HL-60 (cell line): ENCODE measurements around the gene CETN3.
"Not testable (repeated sequence)": the region's sequence is repeated elsewhere in the genome, so short reads cannot be mapped to it uniquely, and the experiment has no call there.

Source experiments
- DNase-seq, 2 experiments: peaks; one replicate each; pipeline ENCODE4 v3.0.0-alpha.2; 2010 to 2020; ENCODE audit warnings: low read depth in 1 of 2, low spot score in 1 of 2
- H3K27ac ChIP-seq: fragments of 250-450 bp; sonication (Bioruptor Pico); replicated peaks from 2 replicates; pipeline ENCODE4 v1.5.1; 2020; ENCODE audit warnings: mild to moderate bottlenecking, moderate library complexity
- H3K27me3 ChIP-seq: fragments of 250-450 bp; sonication (Bioruptor Pico); 2 replicates; pipeline ENCODE4 v1.5.1; 2021; ENCODE audit warnings: mild to moderate bottlenecking, moderate library complexity; ENCODE audit not compliant: insufficient read depth, poor library complexity, severe bottlenecking
- H3K4me3 ChIP-seq: replicated peaks from 2 replicates; pipeline ENCODE4 v1.5.1; 2011; ENCODE audit warnings: mild to moderate bottlenecking, control low read depth, low read length; ENCODE audit not compliant: insufficient read depth
- CTCF ChIP-seq: IDR thresholded peaks from one replicate; pipeline ENCODE4 v1.5.1; 2011; ENCODE audit warnings: low read length, control low read depth, inconsistent platforms; ENCODE audit not compliant: insufficient read depth
- GABPA ChIP-seq: IDR thresholded peaks from 2 replicates; pipeline ENCODE4 v1.6.1; 2012; ENCODE audit warnings: low read depth
- POLR2AphosphoS5 ChIP-seq: IDR thresholded peaks from 2 replicates; pipeline ENCODE4 v1.6.1; 2012; ENCODE audit warnings: low read depth
- REST ChIP-seq: IDR thresholded peaks from 2 replicates; pipeline ENCODE4 v1.6.1; 2012; ENCODE audit warnings: low read depth; ENCODE audit not compliant: insufficient replicate concordance
- SPI1 ChIP-seq: IDR thresholded peaks from 2 replicates; pipeline ENCODE4 v1.6.1; 2012; ENCODE audit warnings: low read depth, mild to moderate bottlenecking, borderline replicate concordance

The CETN3 gene

GRCh38 chr5:90345684-90346083 lies 63.9 kb downstream of the CETN3 start:
- no peak overlapping the region for H3K4me3 ChIP-seq
- H3K27ac ChIP-seq: no peak overlapping the region
- H3K27me3 ChIP-seq: no peaks in the 10 kb centered on the region
- DNase-seq: no peak
- TF ChIP-seq CTCF (no peak), GABPA (no peak), POLR2AphosphoS5 (no peak), REST (no peak), SPI1 (no peak)

GRCh38 chr5:90344689-90345088 lies 64.9 kb downstream of the CETN3 start:
- no peak for DNase-seq
- Histone ChIP-seq H3K27me3 (no peaks in the 10 kb centered on the region), H3K27ac (no peak overlapping the region), H3K4me3 (no peak overlapping the region)
- TF ChIP-seq GABPA: no peak
- TF ChIP-seq CTCF: no peak
- no peak for TF ChIP-seq REST
- TF ChIP-seq POLR2AphosphoS5: no peak
- TF ChIP-seq SPI1: no peak

GRCh38 chr5:90343731-90344130 lies 65.8 kb downstream of the CETN3 start:
- not testable (repeated sequence) for H3K4me3 ChIP-seq

GRCh38 chr5:90342576-90342975 lies 67.0 kb downstream of the CETN3 start:
- no peak for TF ChIP-seq GABPA
- TF ChIP-seq SPI1: no peak
- no peak overlapping the region for H3K27ac ChIP-seq
- no peaks in the 10 kb centered on the region for H3K27me3 ChIP-seq
- H3K4me3 ChIP-seq: no peak overlapping the region
- no peak for DNase-seq

More at GRCh38 chr5:90343731-90344130, 65.8 kb downstream of the CETN3 start:
- not testable (repeated sequence) for H3K27me3 ChIP-seq, H3K27ac ChIP-seq, DNase-seq
